GM18507 (cell line): ENCODE results near the gene EDDM13.
"Not testable (repeated sequence)": the region's sequence is repeated elsewhere in the genome, so short reads cannot be mapped to it uniquely, and the experiment has no call there.

ENCODE experiments used
- DNase-seq: peaks from one replicate; pipeline ENCODE4 v3.0.0; 2011; ENCODE audit warnings: low read depth; ENCODE audit not compliant: insufficient read length; ENCODE audit errors: extremely low spot score
- FAIRE-seq: peaks from 2 replicates; lab custom pipeline; 2011; peaks lifted over from hg19 to GRCh38; lab: Jason Lieb, UNC

Gene EDDM13

GRCh38 chr19:56316728-56317127, 44.2 kb downstream of the EDDM13 start:
- FAIRE-seq (no peak), DNase-seq (no peak)

DNA sequence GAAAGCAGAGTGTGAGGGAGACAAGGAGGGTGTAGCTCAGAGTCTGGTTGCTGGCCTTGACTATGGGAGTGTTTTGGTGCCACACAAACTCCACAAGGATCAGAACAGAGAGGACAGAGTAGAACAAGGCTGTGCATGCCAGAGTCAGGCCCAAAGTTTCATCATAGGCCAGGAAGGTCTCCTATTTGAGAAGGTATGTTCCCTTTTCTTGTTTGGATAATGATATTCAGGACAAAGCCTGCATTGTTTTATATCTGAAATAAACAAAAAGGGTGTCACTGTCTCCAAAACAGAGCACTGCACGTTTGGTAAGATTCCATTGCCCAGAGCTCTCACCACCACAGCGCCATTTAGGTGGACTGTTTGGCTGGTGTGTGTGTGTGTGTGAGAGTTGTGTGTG, 45.2 kb downstream of the EDDM13 start:
- FAIRE-seq (no peak), DNase-seq (no peak)

DNA sequence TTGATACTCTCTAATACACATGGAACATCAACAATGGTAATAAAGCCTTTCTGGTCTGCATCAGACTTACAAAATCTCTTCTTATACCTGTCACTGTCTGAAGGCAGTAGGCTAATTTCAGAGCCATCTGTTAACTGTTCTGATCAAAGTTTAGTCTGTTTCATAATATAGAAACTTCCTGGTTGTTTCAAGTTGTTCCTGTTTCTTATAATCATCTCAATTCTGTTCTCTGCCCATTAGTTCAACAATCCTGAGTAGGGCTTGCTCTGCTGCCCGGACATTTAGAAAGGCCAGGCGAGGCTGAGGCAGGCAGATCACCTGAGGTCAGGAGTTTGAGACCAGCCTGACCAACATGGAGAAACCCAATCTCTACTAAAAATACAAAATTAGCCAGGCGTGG, 47.4 kb downstream of the EDDM13 start:
- no peak for DNase-seq
- FAIRE-seq = no peak

GRCh38 chr19:56321254-56321988, 48.9 kb downstream of the EDDM13 start:
- DNase-seq = no peak
- no peak for FAIRE-seq

GRCh38 chr19:56321989-56322440, 49.5 kb downstream of the EDDM13 start:
- FAIRE-seq (no peak), DNase-seq (no peak)

GRCh38 chr19:56324436-56324835, 51.9 kb downstream of the EDDM13 start:
- FAIRE-seq (no peak), DNase-seq (no peak)

GRCh38 chr19:56332695-56333094, 60.1 kb downstream of the EDDM13 start:
- FAIRE-seq (no peak), DNase-seq (no peak)

- DNase-seq (peak; percentile 20), FAIRE-seq (peak; percentile 5)
Measured at GRCh38 chr19:56333506-56333905, 61.0 kb downstream of the EDDM13 start.

- FAIRE-seq, DNase-seq: not testable (repeated sequence)
Measured at GRCh38 chr19:56335371-56335770, 62.8 kb downstream of the EDDM13 start.

DNA sequence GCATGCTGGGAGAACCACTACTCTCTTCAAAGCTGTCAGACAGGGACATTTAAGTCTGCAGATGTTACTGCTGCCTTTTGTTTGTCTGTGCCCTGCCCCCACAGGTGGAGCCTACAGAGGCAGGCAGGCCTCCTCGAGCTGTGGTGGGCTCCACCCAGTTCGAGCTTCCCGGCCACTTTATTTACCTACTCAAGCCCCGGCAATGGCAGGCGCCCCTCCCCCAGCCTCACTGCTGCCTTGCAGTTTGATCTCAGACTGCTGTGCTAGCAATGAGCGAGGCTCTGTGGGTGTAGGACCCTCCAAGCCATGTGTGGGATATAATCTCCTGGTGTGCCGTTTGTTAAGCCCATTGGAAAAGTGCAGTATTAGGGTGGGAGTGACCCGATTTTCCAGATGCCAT, 64.5 kb downstream of the EDDM13 start:
- FAIRE-seq, DNase-seq: not testable (repeated sequence)

- not testable (repeated sequence) for FAIRE-seq, DNase-seq
Measured at GRCh38 chr19:56339031-56339430, 66.5 kb downstream of the EDDM13 start.

DNA sequence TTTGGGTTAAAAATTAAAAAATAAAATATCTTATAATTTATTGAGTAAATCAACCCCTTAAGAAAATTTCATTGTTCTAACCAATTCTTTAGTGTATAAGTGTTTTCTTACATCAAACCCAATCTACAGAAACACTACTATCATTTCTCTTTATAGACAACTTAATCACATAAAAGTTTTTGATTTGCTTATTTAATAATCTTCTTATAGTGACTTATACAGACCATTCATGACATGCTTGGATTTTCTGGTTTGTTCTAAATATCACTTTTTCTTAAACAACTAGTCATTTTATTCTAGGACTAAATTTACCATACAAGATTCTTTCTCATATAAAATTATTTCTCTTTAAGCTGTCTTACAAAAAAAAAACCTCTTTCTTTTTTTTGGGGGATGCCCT, 69.4 kb downstream of the EDDM13 start:
- DNase-seq (no peak), FAIRE-seq (no peak)

DNA sequence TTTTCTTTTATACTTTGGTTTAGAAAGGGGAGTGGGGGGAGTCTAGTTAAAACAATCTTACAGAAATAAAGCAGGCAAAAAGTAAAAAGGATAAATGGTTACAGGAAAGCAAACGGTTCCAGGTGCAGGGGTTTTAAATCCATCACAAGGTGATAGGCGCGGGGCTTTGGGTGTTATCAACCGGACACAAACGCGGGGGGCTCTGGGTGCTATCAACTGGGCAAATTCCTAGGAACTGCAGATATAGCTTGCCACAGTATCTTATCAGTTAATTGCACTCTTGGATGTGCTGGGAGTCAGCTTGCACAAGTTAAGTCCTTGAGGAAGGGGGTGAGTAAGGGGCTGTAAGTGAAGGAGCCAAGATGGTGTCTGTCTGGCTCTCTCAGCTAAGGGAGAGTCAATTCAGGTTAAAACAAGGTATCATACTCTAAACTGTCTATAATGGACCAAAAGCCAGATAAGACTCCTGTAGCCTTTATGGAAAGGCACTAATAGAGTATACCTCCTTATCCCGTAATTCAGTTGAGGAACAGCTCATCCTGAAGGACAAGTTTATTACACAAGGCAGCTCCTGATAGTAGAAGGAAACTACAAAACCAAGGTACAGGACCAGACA, 74.7 kb downstream of the EDDM13 start:
- FAIRE-seq (no peak), DNase-seq (no peak)

DNA sequence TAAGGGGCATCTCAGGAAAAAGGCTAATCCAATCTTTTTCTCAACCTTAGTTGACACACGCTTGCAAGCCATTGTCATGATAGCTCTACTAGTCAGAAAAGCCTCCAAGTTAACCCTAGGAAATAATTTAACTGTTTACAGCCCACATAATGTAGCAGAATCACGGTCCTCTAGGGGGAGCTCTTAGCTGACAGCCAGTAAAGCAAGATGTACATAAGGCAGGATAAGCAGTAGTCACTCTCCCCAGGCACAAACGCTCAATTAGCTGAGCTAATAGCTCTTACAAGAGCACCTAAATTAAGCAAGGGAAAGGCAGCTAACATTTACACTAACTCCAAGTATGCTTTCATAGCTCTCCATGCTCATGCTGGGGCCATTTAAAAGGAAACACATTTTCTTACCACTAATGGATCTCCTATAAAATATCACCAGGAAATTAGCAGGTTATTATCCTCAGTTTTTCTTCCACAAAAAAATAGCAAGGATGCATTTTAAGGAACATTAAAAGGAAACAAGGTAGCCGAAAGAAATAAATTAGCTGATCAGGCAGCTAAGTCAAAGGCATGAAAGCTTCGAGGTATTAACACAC, 75.8 kb downstream of the EDDM13 start:
- FAIRE-seq (no peak), DNase-seq (no peak)

- peak; percentile 75 for FAIRE-seq
- no peak for DNase-seq
Measured at GRCh38 chr19:56350416-56351045, 78.0 kb downstream of the EDDM13 start.

- DNase-seq (no peak), FAIRE-seq (no peak)
Measured at GRCh38 chr19:56351208-56351607, 78.7 kb downstream of the EDDM13 start.

- no peak for FAIRE-seq
- no peak for DNase-seq
Measured at GRCh38 chr19:56355517-56355916, 83.0 kb downstream of the EDDM13 start.

- FAIRE-seq = no peak
- no peak for DNase-seq
Measured at GRCh38 chr19:56356944-56357343, 84.4 kb downstream of the EDDM13 start.
